OCI-LY7 (cell line): ENCODE measurements around the gene DMD.

ENCODE experiments used
- CTCF ChIP-seq: fragments of 200-600 bp; sonication (generic); conservative IDR thresholded peaks from 2 replicates; pipeline ENCODE4 v1.5.1; 2014; ENCODE audit warnings: mild to moderate bottlenecking, antibody characterized with exemption, low read length, moderate library complexity, mixed read lengths
- EZH2phosphoT487 ChIP-seq: fragments of 200-600 bp; sonication (generic); IDR thresholded peaks from 2 replicates; pipeline ENCODE4 v1.6.1; 2018; ENCODE audit warnings: low read depth, borderline replicate concordance, mild to moderate bottlenecking, mixed run types, antibody characterized with exemption, low read length, moderate library complexity, mixed read lengths

GRCh38 chrX:33001107-33001506, 210.2 kb downstream of the DMD start:
- TF ChIP-seq CTCF (no peak), EZH2phosphoT487 (no peak)
